Endothelial cell of umbilical vein (primary cell): ENCODE data around the gene CLIC5. TPM values are rescaled to one million over a fixed set of nuclear protein-coding genes. Genes with fewer than 3 reads are reported as not detected.

Experiments
- BruUV-seq: library from RNA; stranded (reverse); fragments of 400-500 nt; replicated peaks from 2 replicates; lab custom pipeline; 2021; lab: Mats Ljungman, UMichigan
- CTCF ChIA-PET: fragments of 300-600, 350-600 bp; sonication (Branson Sonifier 250); formaldehyde crosslinking; loops from one replicate; lab custom pipeline; 2021; ENCODE audit warnings: antibody characterized with exemption, inconsistent platforms; lab: Charles Lee
- POLR2A ChIA-PET: fragments of 300-600, 350-600 bp; sonication (Branson Sonifier 250); formaldehyde crosslinking; loops from one replicate; lab custom pipeline; 2021; ENCODE audit warnings: antibody characterized with exemption, inconsistent platforms; lab: Charles Lee
- DNase-seq: peaks from one replicate; pipeline ENCODE4 v3.0.0-alpha.2; 2011; ENCODE audit warnings: low read depth, low spot score
- FAIRE-seq: peaks from 2 replicates; lab custom pipeline; 2011; peaks lifted over from hg19 to GRCh38; lab: Jason Lieb, UNC
- H2AFZ ChIP-seq: 2 replicates; pipeline ENCODE4 v1.6.0; 2012; ENCODE audit warnings: low read depth, low read length, control low read depth, inconsistent platforms
- H3K27ac ChIP-seq: 2 replicates; pipeline ENCODE4 v1.5.1; 2011; ENCODE audit warnings: low read depth, mild to moderate bottlenecking, control low read depth, low read length, moderate library complexity; ENCODE audit not compliant: insufficient read depth
- H3K27me3 ChIP-seq, 2 experiments: 2 replicates each; pipeline versions ENCODE4 v1.6.0 to v1.6.1; 2011; ENCODE audit warnings: low read length in 2 of 2, mixed read lengths in 1 of 2; ENCODE audit not compliant: control insufficient read depth in 2 of 2, insufficient read depth in 2 of 2
- H3K36me3 ChIP-seq, 2 experiments: 2 replicates in 1 of 2; 3 replicates in 1 of 2; pipeline ENCODE4 v1.5.1; 2011; ENCODE audit warnings: low read length in 2 of 2, mild to moderate bottlenecking in 1 of 2, moderate library complexity in 1 of 2; ENCODE audit not compliant: control insufficient read depth in 2 of 2, insufficient read depth in 2 of 2; ENCODE audit errors: extremely low read depth in 1 of 2
- H3K4me1 ChIP-seq: 3 replicates; pipeline ENCODE4 v1.5.1; 2011; ENCODE audit warnings: mild to moderate bottlenecking, low read length; ENCODE audit not compliant: control insufficient read depth, insufficient read depth; ENCODE audit errors: extremely low read depth
- H3K4me2 ChIP-seq: 2 replicates; pipeline ENCODE4 v1.6.1; 2011; ENCODE audit warnings: low read length, control low read depth, mixed read lengths; ENCODE audit not compliant: insufficient read depth
- H3K4me3 ChIP-seq, 3 experiments: fragments of 200-600 bp in 1 of 3; sonication (generic), shearing (Covaris generic) in 1 of 3; replicated peaks in 1 of 3; 2 replicates each; pipeline ENCODE4 v1.5.1; 2011 to 2016; ENCODE audit warnings: control low read depth in 3 of 3, low read length in 3 of 3, mild to moderate bottlenecking in 2 of 3, inconsistent platforms in 1 of 3, low read depth in 1 of 3, moderate library complexity in 1 of 3; ENCODE audit not compliant: insufficient read depth in 1 of 3
- H3K79me2 ChIP-seq: 2 replicates; pipeline ENCODE4 v1.6.0; 2012; ENCODE audit warnings: low read length, inconsistent platforms; ENCODE audit not compliant: control insufficient read depth, insufficient read depth
- H3K9ac ChIP-seq: replicated peaks from 2 replicates; pipeline ENCODE3; 2011; ENCODE audit warnings: low read length, control low read depth; ENCODE audit not compliant: insufficient read depth; ENCODE audit errors: extremely low read depth
- H3K9me1 ChIP-seq: replicated peaks from 3 replicates; pipeline ENCODE4 v1.6.0; 2011; ENCODE audit warnings: mild to moderate bottlenecking, low read length; ENCODE audit not compliant: control insufficient read depth, insufficient read depth; ENCODE audit errors: extremely low read depth
- H3K9me3 ChIP-seq: replicated peaks from 2 replicates; pipeline ENCODE4 v1.5.1; 2012; ENCODE audit warnings: low read length, inconsistent platforms; ENCODE audit not compliant: control insufficient read depth, insufficient read depth
- H4K20me1 ChIP-seq: replicated peaks from 2 replicates; pipeline ENCODE3; 2011; ENCODE audit warnings: mild to moderate bottlenecking, low read length; ENCODE audit not compliant: control insufficient read depth, insufficient read depth; ENCODE audit errors: extremely low read depth
- EZH2 ChIP-seq: IDR thresholded peaks from 2 replicates; pipeline ENCODE4 v1.6.1; 2012; ENCODE audit warnings: borderline replicate concordance, low read depth, mild to moderate bottlenecking, moderate library complexity, low read length, inconsistent platforms; ENCODE audit not compliant: severe bottlenecking
- FOS ChIP-seq: IDR thresholded peaks from 2 replicates; pipeline ENCODE4 v1.6.1; 2011; ENCODE audit warnings: mild to moderate bottlenecking, low read length, moderate library complexity, borderline replicate concordance; ENCODE audit not compliant: insufficient read depth
- GATA2 ChIP-seq: IDR thresholded peaks from 2 replicates; pipeline ENCODE4 v1.7.0; 2011; ENCODE audit warnings: low read depth, mild to moderate bottlenecking, moderate library complexity, mixed read lengths, low read length; ENCODE audit not compliant: insufficient read length, insufficient read depth
- JUN ChIP-seq: IDR thresholded peaks from 2 replicates; pipeline ENCODE4 v1.6.1; 2011; ENCODE audit warnings: borderline replicate concordance, low read depth; ENCODE audit not compliant: insufficient read length, insufficient read depth
- MAX ChIP-seq: IDR thresholded peaks from 2 replicates; pipeline ENCODE4 v1.6.1; 2011; ENCODE audit not compliant: insufficient read depth, insufficient read length
- MYC ChIP-seq: IDR thresholded peaks from one replicate; pipeline ENCODE4 v1.6.1; 2011; ENCODE audit warnings: mild to moderate bottlenecking, low read depth, low read length
- POLR2A ChIP-seq: IDR thresholded peaks from 2 replicates; pipeline ENCODE4 v1.6.1; 2012; ENCODE audit warnings: low read depth, mild to moderate bottlenecking, control low read depth, low read length
- POLR2AphosphoS5 ChIP-seq: IDR thresholded peaks from 2 replicates; pipeline ENCODE4 v1.6.1; 2012; ENCODE audit warnings: low read depth, mild to moderate bottlenecking, control low read depth, low read length, moderate library complexity; ENCODE audit not compliant: insufficient read depth
- dilution Hi-C: fragments of 300-500 bp; cut with MboI; formaldehyde crosslinking; loops from one replicate; pipeline ENCODE4 v1.15.0; 2019; ENCODE audit warnings: low sequenced_read_pairs; ENCODE audit not compliant: extremely low pct_ligation_motif_present
- intact Hi-C: fragments of 100-400 bp; cut with micrococcal nuclease; formaldehyde crosslinking; loops from one replicate; pipeline ENCODE4 v1.10.0; 2022
- polyA plus RNA-seq, 4 experiments: library from polyadenylated mRNA; depleted of rRNA in 3 of 4; stranded (reverse) in 3 of 4; unstranded in 1 of 4; fragments of >200 nt; gene quantifications; 2 replicates each; pipeline versions ENCODE4 v1.2.1 to v1.2.3, GENCODE V29; 2011 to 2012; ENCODE audit warnings: missing spikeins in 1 of 4
- total RNA-seq: library from RNA; stranded (reverse); gene quantifications from 2 replicates; pipeline ENCODE4 v1.2.3, GENCODE V29; 2021
- TF ChIP-seq, protein P1 (sequence below), 2 donors: IDR thresholded peaks; 1 replicate in 1 of 2; 2 replicates in 1 of 2; pipeline ENCODE4 v1.5.1; 2011; ENCODE audit warnings: low read length in 2 of 2, mild to moderate bottlenecking in 2 of 2, moderate library complexity in 2 of 2, control low read depth in 1 of 2, inconsistent platforms in 1 of 2, low read depth in 1 of 2; ENCODE audit not compliant: insufficient read depth in 1 of 2; ENCODE audit errors: extremely low read depth in 1 of 2

CLIC5 gene
- total and polyA plus RNA-seq, 2 donors (not counting 3 experiments of a cell fraction or from before 2014, with no cell fraction given): 0.07 TPM; not detected in 1

GRCh38 chr6:45984788-45985425 lies 30.8 kb downstream of the CLIC5 start:
- no peaks in the 10 kb centered on the region for H3K9me3 ChIP-seq
- TF ChIP-seq, protein P1, sequence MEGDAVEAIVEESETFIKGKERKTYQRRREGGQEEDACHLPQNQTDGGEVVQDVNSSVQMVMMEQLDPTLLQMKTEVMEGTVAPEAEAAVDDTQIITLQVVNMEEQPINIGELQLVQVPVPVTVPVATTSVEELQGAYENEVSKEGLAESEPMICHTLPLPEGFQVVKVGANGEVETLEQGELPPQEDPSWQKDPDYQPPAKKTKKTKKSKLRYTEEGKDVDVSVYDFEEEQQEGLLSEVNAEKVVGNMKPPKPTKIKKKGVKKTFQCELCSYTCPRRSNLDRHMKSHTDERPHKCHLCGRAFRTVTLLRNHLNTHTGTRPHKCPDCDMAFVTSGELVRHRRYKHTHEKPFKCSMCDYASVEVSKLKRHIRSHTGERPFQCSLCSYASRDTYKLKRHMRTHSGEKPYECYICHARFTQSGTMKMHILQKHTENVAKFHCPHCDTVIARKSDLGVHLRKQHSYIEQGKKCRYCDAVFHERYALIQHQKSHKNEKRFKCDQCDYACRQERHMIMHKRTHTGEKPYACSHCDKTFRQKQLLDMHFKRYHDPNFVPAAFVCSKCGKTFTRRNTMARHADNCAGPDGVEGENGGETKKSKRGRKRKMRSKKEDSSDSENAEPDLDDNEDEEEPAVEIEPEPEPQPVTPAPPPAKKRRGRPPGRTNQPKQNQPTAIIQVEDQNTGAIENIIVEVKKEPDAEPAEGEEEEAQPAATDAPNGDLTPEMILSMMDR (IDR thresholded peaks at IDR 0.05; ENCODE audit: extremely low read depth in 1 of 2, insufficient read depth in 1 of 2, low read depth in 1 of 2, low read length in 2 of 2): no peak
- no peak for TF ChIP-seq EZH2
- no peak for TF ChIP-seq FOS
- no peak for TF ChIP-seq MYC
- H3K27me3 ChIP-seq: peaks cover 0 to 2% of the 10 kb centered on the region in 2 experiments
- intact Hi-C loops (no loop called here), dilution Hi-C loops (no loop called here)
- H3K4me3 ChIP-seq: no peak overlapping the region
- H4K20me1 ChIP-seq: no peaks in the 10 kb centered on the region
- FAIRE-seq (no peak), DNase-seq (no peak)
- ChIA-PET POLR2A (no interaction called here), CTCF (interaction anchor here (0.8 kb wide), 1 partner anchor 54 kb away, joined by 3 read pairs; no protein-coding TSS in a partner anchor)
- no TSS peak for BruUV-seq
- no peaks in the 10 kb centered on the region for H3K4me1 ChIP-seq
- no peak overlapping the region for H3K27ac ChIP-seq
- H3K4me2 ChIP-seq: no peak overlapping the region
- no peak overlapping the region for H3K9ac ChIP-seq
- H2AFZ ChIP-seq: no peak overlapping the region
- no peaks in the 10 kb centered on the region for H3K79me2 ChIP-seq
- no peaks in the 10 kb centered on the region for H3K36me3 ChIP-seq
- no peaks in the 10 kb centered on the region for H3K9me1 ChIP-seq

GRCh38 chr6:45984347-45984746 lies 31.3 kb downstream of the CLIC5 start:
- no peak overlapping the region for H3K27ac ChIP-seq
- ChIA-PET POLR2A (no interaction called here), CTCF (interaction anchor here (0.8 kb wide), 1 partner anchor 54 kb away, joined by 3 read pairs; no protein-coding TSS in a partner anchor)
- no peak for TF ChIP-seq FOS
- TF ChIP-seq EZH2: no peak
- no peak for TF ChIP-seq JUN
- TF ChIP-seq, protein P1 (IDR thresholded peaks at IDR 0.05; ENCODE audit: extremely low read depth in 1 of 2, insufficient read depth in 1 of 2, low read depth in 1 of 2, low read length in 2 of 2): no peak
- no peak for TF ChIP-seq MAX
- TF ChIP-seq POLR2AphosphoS5: no peak
- TF ChIP-seq POLR2A: no peak
- no peak for TF ChIP-seq GATA2
- no peak for TF ChIP-seq MYC
- BruUV-seq: no TSS peak
- no peaks in the 10 kb centered on the region for H3K79me2 ChIP-seq
- H3K9me3 ChIP-seq: no peaks in the 10 kb centered on the region
- DNase-seq (no peak), FAIRE-seq (no peak)
- H3K4me1 ChIP-seq: no peaks in the 10 kb centered on the region
- H3K27me3 ChIP-seq: peaks cover 0 to 2% of the 10 kb centered on the region in 2 experiments
- H2AFZ ChIP-seq: no peak overlapping the region
- intact Hi-C loops: no loop called here
- H3K4me2 ChIP-seq: no peak overlapping the region
- dilution Hi-C loops: no loop called here
- H3K36me3 ChIP-seq: no peaks in the 10 kb centered on the region
- H3K9ac ChIP-seq: no peak overlapping the region
- no peak overlapping the region for H3K4me3 ChIP-seq
- H4K20me1 ChIP-seq: no peaks in the 10 kb centered on the region
- no peaks in the 10 kb centered on the region for H3K9me1 ChIP-seq
